Uterus (tissue), 4 donors: Measurements from ENCODE around the gene NUDT1. TPM values are rescaled to one million over a fixed set of nuclear protein-coding genes. Genes with fewer than 3 reads are reported as not detected.

ENCODE experiments used
- DNase-seq, 2 donors: peaks; one replicate each; pipeline ENCODE4 v3.0.0-alpha.2; 2019 to 2020
- H3K27ac ChIP-seq, 2 donors: fragments of 200-600 bp; sonication (generic); 1 replicate in 1 of 2; 2 replicates in 1 of 2; pipeline ENCODE4 v1.5.1; 2016 to 2018
- H3K27me3 ChIP-seq, 2 donors: fragments of 200-600 bp; sonication (generic); one replicate each; pipeline ENCODE4 v1.5.1; 2018 to 2019; ENCODE audit warnings: control low read depth in 1 of 2
- H3K36me3 ChIP-seq, 2 donors: fragments of 200-600 bp; sonication (generic); one replicate each; pipeline ENCODE4 v1.5.1; 2019; ENCODE audit warnings: control low read depth in 1 of 2
- H3K4me1 ChIP-seq, 2 donors: fragments of 200-600 bp; sonication (generic); one replicate each; pipeline ENCODE4 v1.5.1; 2018 to 2019; ENCODE audit warnings: control low read depth in 1 of 2
- H3K4me3 ChIP-seq, 2 donors: fragments of 200-600 bp; sonication (generic); 1 replicate in 1 of 2; 2 replicates in 1 of 2; pipeline ENCODE4 v1.5.1; 2018 to 2019; ENCODE audit warnings: mild to moderate bottlenecking in 1 of 2
- H3K9me3 ChIP-seq, 2 donors: fragments of 200-600 bp; sonication (generic); one replicate each; pipeline ENCODE4 v1.5.1; 2019; ENCODE audit warnings: control low read depth in 1 of 2
- POLR2A ChIP-seq, 2 donors: fragments of 450-650 bp; IDR thresholded peaks; one replicate each; pipeline ENCODE4 v1.6.1; 2016; ENCODE audit warnings: antibody characterized with exemption in 2 of 2, mild to moderate bottlenecking in 1 of 2, moderate library complexity in 1 of 2
- intact Hi-C: fragments of 100-400 bp; cut with DNase I; formaldehyde crosslinking; loops from one replicate; pipeline ENCODE4 v1.15.1; 2023; ENCODE audit warnings: low total_unique reads
- total RNA-seq, 4 donors: library from RNA; depleted of rRNA in 3 of 4; stranded (reverse); fragments of >200 nt in 3 of 4; gene quantifications; one replicate each; pipeline versions ENCODE4 v1.1.0 to v1.2.4, GENCODE V29; 2014 to 2023
- TF ChIP-seq, protein P1 (sequence below), 4 experiments: fragments of 200-600 bp in 2 of 4; fragments of 450-650 bp in 2 of 4; sonication (generic) in 2 of 4; IDR thresholded peaks; one replicate each; pipeline ENCODE4 v1.5.1; 2016 to 2019; ENCODE audit warnings: antibody characterized with exemption in 4 of 4, mild to moderate bottlenecking in 2 of 4, moderate library complexity in 1 of 4
- donor health status: DM: yes; HTN: yes; CAD: no.

Gene NUDT1
- total RNA-seq, 4 donors from 2014 or later, result 2.4 to 13.1 (median 7.6) TPM; not detected in 1

DNA sequence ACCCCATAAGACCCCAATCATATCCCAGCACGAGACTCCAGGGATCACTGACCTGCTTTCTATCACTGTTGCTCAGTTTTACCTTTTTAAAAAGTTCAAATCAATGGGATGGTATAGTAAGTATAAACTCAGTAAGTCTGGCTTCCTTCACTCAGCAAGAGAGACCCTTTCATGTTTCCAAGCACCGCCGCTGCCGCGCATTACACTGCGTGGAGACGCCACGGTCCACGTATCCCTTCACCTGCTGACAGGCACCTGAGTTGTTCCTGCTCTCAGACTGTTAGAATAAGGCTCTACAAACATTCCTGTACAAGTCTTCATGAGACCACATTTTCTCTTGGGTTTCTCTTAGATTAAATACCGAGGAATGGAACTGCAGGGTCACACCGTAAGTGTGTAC lies 37.6 kb upstream of the NUDT1 start:
- no peak for DNase-seq
- peaks cover 0 to 4% of the 10 kb centered on the region in 2 donors for H3K4me1 ChIP-seq
- no peaks in the 10 kb centered on the region for H3K36me3 ChIP-seq
- H3K27ac ChIP-seq, result peak overlapping the region in 1 of 2 donors; percentile 58
- intact Hi-C loops, result no loop called here
- no peak overlapping the region for H3K4me3 ChIP-seq
- TF ChIP-seq, protein P1, sequence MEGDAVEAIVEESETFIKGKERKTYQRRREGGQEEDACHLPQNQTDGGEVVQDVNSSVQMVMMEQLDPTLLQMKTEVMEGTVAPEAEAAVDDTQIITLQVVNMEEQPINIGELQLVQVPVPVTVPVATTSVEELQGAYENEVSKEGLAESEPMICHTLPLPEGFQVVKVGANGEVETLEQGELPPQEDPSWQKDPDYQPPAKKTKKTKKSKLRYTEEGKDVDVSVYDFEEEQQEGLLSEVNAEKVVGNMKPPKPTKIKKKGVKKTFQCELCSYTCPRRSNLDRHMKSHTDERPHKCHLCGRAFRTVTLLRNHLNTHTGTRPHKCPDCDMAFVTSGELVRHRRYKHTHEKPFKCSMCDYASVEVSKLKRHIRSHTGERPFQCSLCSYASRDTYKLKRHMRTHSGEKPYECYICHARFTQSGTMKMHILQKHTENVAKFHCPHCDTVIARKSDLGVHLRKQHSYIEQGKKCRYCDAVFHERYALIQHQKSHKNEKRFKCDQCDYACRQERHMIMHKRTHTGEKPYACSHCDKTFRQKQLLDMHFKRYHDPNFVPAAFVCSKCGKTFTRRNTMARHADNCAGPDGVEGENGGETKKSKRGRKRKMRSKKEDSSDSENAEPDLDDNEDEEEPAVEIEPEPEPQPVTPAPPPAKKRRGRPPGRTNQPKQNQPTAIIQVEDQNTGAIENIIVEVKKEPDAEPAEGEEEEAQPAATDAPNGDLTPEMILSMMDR (IDR thresholded peaks at IDR 0.05), result no peak
- no peak for TF ChIP-seq POLR2A (IDR thresholded peaks at IDR 0.05)
- no peaks in the 10 kb centered on the region for H3K27me3 ChIP-seq
- H3K9me3 ChIP-seq, result no peaks in the 10 kb centered on the region

DNA sequence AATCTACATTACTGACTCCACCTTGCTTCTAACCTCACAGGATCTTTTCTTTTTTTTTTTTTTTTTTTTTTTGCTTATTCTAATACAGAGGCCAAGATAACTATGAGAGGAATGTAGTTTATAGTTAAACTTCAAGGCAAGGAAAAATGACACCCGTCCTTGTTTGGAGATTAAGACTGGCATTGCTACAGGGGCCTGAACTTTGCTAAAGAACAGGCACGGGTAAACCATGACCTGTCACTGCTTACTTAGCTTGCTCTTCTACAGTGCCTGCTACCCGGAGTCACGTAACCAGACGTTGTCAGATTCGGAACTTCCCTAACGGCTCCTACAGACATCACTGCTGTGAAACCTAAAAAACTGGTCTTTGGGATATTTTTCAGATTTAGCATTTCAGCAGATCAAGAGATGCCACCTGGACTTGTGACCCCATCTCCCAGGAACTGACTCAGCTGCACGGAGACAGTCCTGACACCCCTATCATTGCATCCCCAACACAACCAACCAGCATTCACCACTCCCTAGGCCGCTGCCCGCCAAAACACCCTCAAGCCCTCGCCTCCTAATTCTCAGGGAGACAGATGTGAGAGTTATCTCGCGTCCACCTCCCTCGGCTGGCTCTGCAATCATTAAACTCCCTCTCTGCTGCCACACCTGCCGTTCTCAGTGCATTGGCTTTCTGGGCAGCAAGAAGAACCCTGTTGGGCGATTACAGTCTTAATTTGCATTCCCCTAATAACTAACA lies 36.8 kb upstream of the NUDT1 start:
- intact Hi-C loops, result no loop called here
- peaks cover 0 to 4% of the 10 kb centered on the region in 2 donors for H3K4me1 ChIP-seq
- H3K9me3 ChIP-seq, result no peaks in the 10 kb centered on the region
- no peak overlapping the region for H3K27ac ChIP-seq
- no peaks in the 10 kb centered on the region for H3K36me3 ChIP-seq
- peak in 1 of 2 donors; percentile 4 for DNase-seq
- no peak overlapping the region for H3K4me3 ChIP-seq
- no peak for TF ChIP-seq POLR2A (IDR thresholded peaks at IDR 0.05)
- TF ChIP-seq, protein P1 (IDR thresholded peaks at IDR 0.05), result no peak
- H3K27me3 ChIP-seq, result no peaks in the 10 kb centered on the region

DNA sequence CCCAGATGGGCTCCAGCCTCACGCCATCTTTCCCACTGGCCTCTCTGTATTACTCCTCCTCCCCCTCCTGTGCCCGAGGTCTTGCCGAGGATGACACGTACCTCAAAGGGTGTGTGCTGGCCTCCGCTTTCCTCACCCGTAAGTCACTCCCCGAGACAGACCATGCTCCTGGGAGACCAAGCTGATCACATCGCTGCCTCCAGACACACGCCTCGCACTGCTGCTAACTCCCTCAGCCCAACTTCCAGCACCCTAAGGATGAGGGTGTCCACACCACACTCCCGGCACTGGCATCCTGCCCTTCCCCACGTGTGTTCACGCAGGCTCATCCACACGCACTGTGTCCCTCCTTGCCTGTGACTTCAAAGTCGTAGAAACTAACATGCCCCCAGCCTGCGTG lies 33.3 kb upstream of the NUDT1 start:
- Histone ChIP-seq H3K36me3 (no peaks in the 10 kb centered on the region), H3K27me3 (no peaks in the 10 kb centered on the region), H3K27ac (no peak overlapping the region), H3K4me3 (no peak overlapping the region), H3K4me1 (no peaks in the 10 kb centered on the region), H3K9me3 (no peaks in the 10 kb centered on the region)
- TF ChIP-seq, protein P1 (IDR thresholded peaks at IDR 0.05), result no peak
- TF ChIP-seq POLR2A (IDR thresholded peaks at IDR 0.05), result no peak
- DNase-seq, result no peak
- intact Hi-C loops, result no loop called here

GRCh38 chr7:2209146-2209960 lies 32.7 kb upstream of the NUDT1 start:
- H3K4me1 ChIP-seq, result no peaks in the 10 kb centered on the region
- no peak overlapping the region for H3K27ac ChIP-seq
- no peaks in the 10 kb centered on the region for H3K36me3 ChIP-seq
- no peaks in the 10 kb centered on the region for H3K9me3 ChIP-seq
- intact Hi-C loops, result no loop called here
- no peaks in the 10 kb centered on the region for H3K27me3 ChIP-seq
- H3K4me3 ChIP-seq, result no peak overlapping the region
- peak; percentile 67 to 79 for DNase-seq
- TF ChIP-seq POLR2A (IDR thresholded peaks at IDR 0.05), result no peak
- TF ChIP-seq, protein P1 (IDR thresholded peaks at IDR 0.05), result peak; percentile 66 to 87 (median 78)

DNA sequence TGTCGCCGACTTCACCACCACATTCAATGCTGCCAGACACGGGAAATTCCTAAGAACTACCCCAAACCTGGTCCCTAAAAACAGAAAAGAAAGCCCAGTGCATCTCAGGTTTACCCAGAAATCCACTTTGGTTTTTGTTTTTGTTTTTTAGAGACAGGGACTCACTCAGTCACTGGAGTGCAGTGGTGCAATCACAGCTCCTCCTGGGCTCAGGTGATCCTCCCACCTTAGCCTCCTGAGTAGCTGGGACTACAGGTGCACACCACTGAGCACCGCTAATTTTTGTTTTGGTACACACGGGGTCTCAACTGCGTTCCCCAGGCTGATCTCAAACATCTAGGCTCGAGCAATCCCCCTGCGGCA lies 32.1 kb upstream of the NUDT1 start:
- Histone ChIP-seq H3K36me3 (no peaks in the 10 kb centered on the region), H3K4me3 (no peak overlapping the region), H3K4me1 (no peaks in the 10 kb centered on the region), H3K9me3 (no peaks in the 10 kb centered on the region), H3K27ac (no peak overlapping the region), H3K27me3 (no peaks in the 10 kb centered on the region)
- TF ChIP-seq POLR2A (IDR thresholded peaks at IDR 0.05), result no peak
- TF ChIP-seq, protein P1 (IDR thresholded peaks at IDR 0.05), result no peak
- intact Hi-C loops, result no loop called here
- DNase-seq, result no peak
